Uterus (tissue), 4 donors: Measurements from ENCODE around the gene MMD. TPM values are rescaled to one million over a fixed set of nuclear protein-coding genes. Genes with fewer than 3 reads are reported as not detected.
"Not testable (repeated sequence)": the region's sequence is repeated elsewhere in the genome, so short reads cannot be mapped to it uniquely, and the experiment has no call there.

Experiments
- DNase-seq, 2 donors: peaks; one replicate each; pipeline ENCODE4 v3.0.0-alpha.2; 2019 to 2020
- H3K27ac ChIP-seq, 2 donors: fragments of 200-600 bp; sonication (generic); 1 replicate in 1 of 2; 2 replicates in 1 of 2; pipeline ENCODE4 v1.5.1; 2016 to 2018
- H3K27me3 ChIP-seq, 2 donors: fragments of 200-600 bp; sonication (generic); one replicate each; pipeline ENCODE4 v1.5.1; 2018 to 2019; ENCODE audit warnings: control low read depth in 1 of 2
- H3K36me3 ChIP-seq, 2 donors: fragments of 200-600 bp; sonication (generic); one replicate each; pipeline ENCODE4 v1.5.1; 2019; ENCODE audit warnings: control low read depth in 1 of 2
- H3K4me1 ChIP-seq, 2 donors: fragments of 200-600 bp; sonication (generic); one replicate each; pipeline ENCODE4 v1.5.1; 2018 to 2019; ENCODE audit warnings: control low read depth in 1 of 2
- H3K4me3 ChIP-seq, 2 donors: fragments of 200-600 bp; sonication (generic); 1 replicate in 1 of 2; 2 replicates in 1 of 2; pipeline ENCODE4 v1.5.1; 2018 to 2019; ENCODE audit warnings: mild to moderate bottlenecking in 1 of 2
- H3K9me3 ChIP-seq, 2 donors: fragments of 200-600 bp; sonication (generic); one replicate each; pipeline ENCODE4 v1.5.1; 2019; ENCODE audit warnings: control low read depth in 1 of 2
- POLR2A ChIP-seq, 2 donors: fragments of 450-650 bp; IDR thresholded peaks; one replicate each; pipeline ENCODE4 v1.6.1; 2016; ENCODE audit warnings: antibody characterized with exemption in 2 of 2, mild to moderate bottlenecking in 1 of 2, moderate library complexity in 1 of 2
- intact Hi-C: fragments of 100-400 bp; cut with DNase I; formaldehyde crosslinking; loops from one replicate; pipeline ENCODE4 v1.15.1; 2023; ENCODE audit warnings: low total_unique reads
- total RNA-seq, 4 donors: library from RNA; depleted of rRNA in 3 of 4; stranded (reverse); fragments of >200 nt in 3 of 4; gene quantifications; one replicate each; pipeline versions ENCODE4 v1.1.0 to v1.2.4, GENCODE V29; 2014 to 2023
- TF ChIP-seq, protein P1 (sequence below), 4 experiments: fragments of 200-600 bp in 2 of 4; fragments of 450-650 bp in 2 of 4; sonication (generic) in 2 of 4; IDR thresholded peaks; one replicate each; pipeline ENCODE4 v1.5.1; 2016 to 2019; ENCODE audit warnings: antibody characterized with exemption in 4 of 4, mild to moderate bottlenecking in 2 of 4, moderate library complexity in 1 of 4
- donor health status: DM: yes; HTN: yes; CAD: no.

Gene MMD, protein sequence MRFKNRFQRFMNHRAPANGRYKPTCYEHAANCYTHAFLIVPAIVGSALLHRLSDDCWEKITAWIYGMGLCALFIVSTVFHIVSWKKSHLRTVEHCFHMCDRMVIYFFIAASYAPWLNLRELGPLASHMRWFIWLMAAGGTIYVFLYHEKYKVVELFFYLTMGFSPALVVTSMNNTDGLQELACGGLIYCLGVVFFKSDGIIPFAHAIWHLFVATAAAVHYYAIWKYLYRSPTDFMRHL
- total RNA-seq = 10 to 100 TPM in 3 of 4 donors, 1 to 10 TPM in 1; 1.3 to 27.9 (median 14.2) TPM

DNA sequence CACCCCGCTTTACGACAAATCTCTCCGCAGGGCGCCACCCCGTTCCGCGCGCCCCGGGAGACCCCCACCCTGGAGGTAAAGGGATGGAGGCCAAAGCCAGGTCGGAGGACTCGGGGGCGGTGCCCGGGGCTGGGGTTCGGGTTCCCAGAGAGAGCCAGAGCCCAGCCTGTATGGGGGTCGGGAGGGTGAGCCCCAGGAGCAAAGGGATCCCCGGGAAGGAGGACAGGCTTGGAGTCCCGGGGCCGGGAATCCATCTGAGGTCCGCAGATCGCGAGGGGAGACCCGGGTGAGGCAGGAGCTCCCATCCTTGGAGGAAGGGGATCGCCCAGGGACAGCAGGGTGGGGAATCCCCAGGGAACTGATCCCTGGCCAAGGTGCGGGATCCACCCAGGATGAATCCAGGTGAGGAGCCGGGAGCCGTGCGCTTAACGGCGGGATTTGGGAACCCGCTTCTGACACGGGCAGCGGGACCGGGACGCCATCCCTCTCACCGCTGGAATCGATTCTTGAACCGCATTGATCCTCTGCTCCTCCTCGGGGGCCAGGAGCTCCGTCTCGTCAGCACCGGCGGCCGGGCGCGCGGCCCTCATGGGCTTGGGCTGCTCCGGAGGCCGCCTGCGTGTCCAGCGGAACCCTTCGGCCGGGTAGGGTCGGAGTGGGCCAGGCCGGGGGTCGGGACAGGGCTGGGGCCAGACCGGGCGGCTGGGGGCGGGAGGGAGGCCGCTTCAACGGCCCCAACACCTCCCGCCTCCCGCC, at the start of gene MMD:
TSS of gene MMD (minus strand) at position 657 of the 756 bp plus-strand sequence. CDS start at position 517, 140 bp downstream.
- H3K27me3 ChIP-seq = no peaks in the 10 kb centered on the region
- H3K27ac ChIP-seq = peak within 1 kb of the TSS; percentile 57 to 67
- DNase-seq = peak; percentile 30 to 43
- H3K4me1 ChIP-seq = no peaks in the 10 kb centered on the region
- intact Hi-C loops = no loop called here
- H3K9me3 ChIP-seq = no peaks in the 10 kb centered on the region
- H3K4me3 ChIP-seq = peak within 1 kb of the TSS; percentile 63 to 74
- peak in 1 of 2 donors; percentile 61 for TF ChIP-seq POLR2A (IDR thresholded peaks at IDR 0.05)
- TF ChIP-seq, protein P1, sequence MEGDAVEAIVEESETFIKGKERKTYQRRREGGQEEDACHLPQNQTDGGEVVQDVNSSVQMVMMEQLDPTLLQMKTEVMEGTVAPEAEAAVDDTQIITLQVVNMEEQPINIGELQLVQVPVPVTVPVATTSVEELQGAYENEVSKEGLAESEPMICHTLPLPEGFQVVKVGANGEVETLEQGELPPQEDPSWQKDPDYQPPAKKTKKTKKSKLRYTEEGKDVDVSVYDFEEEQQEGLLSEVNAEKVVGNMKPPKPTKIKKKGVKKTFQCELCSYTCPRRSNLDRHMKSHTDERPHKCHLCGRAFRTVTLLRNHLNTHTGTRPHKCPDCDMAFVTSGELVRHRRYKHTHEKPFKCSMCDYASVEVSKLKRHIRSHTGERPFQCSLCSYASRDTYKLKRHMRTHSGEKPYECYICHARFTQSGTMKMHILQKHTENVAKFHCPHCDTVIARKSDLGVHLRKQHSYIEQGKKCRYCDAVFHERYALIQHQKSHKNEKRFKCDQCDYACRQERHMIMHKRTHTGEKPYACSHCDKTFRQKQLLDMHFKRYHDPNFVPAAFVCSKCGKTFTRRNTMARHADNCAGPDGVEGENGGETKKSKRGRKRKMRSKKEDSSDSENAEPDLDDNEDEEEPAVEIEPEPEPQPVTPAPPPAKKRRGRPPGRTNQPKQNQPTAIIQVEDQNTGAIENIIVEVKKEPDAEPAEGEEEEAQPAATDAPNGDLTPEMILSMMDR (IDR thresholded peaks at IDR 0.05) = no peak
- H3K36me3 ChIP-seq = no peaks in the 10 kb centered on the region

DNA sequence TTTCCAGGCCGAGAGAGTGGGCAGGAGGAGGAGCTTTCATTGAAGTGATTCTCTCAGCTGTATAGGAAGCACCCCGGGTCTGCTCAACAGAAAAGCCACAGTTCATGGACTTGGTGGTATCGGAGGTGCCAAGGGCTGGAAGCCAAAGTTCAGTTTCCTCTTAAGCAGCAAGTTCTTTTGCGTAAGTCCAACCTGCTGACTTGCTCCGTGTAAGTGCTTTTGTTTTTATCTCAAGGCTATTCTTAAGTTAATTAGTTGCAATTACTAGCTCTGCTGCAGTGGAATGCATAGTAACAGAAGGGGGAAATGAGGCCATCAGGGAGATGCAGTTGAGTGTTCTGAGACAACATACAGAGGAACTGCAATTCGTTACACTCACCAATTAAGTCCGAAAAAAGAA, 45.0 kb upstream of the MMD start:
- intact Hi-C loops = no loop called here

DNA sequence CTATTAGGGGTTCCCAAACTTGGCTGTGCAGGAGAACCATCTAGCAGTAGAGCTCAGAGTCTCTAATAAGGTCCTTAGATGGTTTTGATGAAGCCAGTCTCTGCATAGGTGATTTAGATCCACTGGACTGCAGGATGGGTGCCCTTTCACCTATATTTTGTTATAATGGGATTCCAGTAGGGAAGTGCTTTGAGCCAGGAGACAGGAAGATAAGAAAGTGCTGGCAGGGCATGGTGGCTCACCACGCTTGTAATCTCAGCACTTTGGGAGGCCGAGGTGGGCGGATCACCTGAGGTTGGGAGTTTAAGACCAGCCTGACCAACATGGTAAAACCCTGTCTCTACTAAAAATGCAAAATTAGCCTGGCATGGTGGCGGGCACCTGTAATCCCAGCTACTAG, 44.1 kb upstream of the MMD start:
- H3K4me1 ChIP-seq, DNase-seq, H3K27me3 ChIP-seq, H3K9me3 ChIP-seq, intact Hi-C loops, H3K27ac ChIP-seq, H3K36me3 ChIP-seq, H3K4me3 ChIP-seq: not testable (repeated sequence)

More for the DNA sequence above, 45.0 kb upstream of the MMD start:
- no peaks in the 10 kb centered on the region for H3K36me3 ChIP-seq
- no peak overlapping the region for H3K4me3 ChIP-seq
- no peak overlapping the region for H3K27ac ChIP-seq
- H3K9me3 ChIP-seq = no peaks in the 10 kb centered on the region
- TF ChIP-seq, protein P1 (IDR thresholded peaks at IDR 0.05) = no peak
- TF ChIP-seq POLR2A (IDR thresholded peaks at IDR 0.05) = no peak
- H3K4me1 ChIP-seq = no peaks in the 10 kb centered on the region
- H3K27me3 ChIP-seq = no peaks in the 10 kb centered on the region
- no peak for DNase-seq

DNA sequence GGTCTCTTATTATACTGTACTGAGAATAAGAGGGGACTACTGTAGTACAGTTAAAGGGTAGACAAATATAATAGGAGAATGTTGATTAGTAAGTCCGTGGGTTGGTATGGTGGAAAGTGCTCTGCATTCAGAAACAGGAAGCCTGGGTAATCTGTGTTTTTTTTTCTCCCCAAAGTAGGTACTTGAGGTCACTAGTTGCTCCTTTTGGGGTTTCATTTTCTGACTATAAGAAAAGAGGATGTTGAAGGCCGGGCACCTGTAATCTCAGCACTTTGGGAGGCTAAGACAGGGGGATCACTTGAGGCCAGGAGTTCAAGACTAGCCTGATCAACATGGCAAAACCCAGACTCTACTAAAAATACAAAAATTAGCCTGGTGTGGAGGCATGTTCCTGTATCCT, 42.0 kb upstream of the MMD start:
- TF ChIP-seq POLR2A (IDR thresholded peaks at IDR 0.05) = no peak
- TF ChIP-seq, protein P1 (IDR thresholded peaks at IDR 0.05) = no peak
- intact Hi-C loops = no loop called here
- Histone ChIP-seq H3K27ac (no peak overlapping the region), H3K27me3 (no peaks in the 10 kb centered on the region), H3K4me1 (no peaks in the 10 kb centered on the region), H3K36me3 (no peaks in the 10 kb centered on the region), H3K9me3 (no peaks in the 10 kb centered on the region), H3K4me3 (no peak overlapping the region)
- no peak for DNase-seq

DNA sequence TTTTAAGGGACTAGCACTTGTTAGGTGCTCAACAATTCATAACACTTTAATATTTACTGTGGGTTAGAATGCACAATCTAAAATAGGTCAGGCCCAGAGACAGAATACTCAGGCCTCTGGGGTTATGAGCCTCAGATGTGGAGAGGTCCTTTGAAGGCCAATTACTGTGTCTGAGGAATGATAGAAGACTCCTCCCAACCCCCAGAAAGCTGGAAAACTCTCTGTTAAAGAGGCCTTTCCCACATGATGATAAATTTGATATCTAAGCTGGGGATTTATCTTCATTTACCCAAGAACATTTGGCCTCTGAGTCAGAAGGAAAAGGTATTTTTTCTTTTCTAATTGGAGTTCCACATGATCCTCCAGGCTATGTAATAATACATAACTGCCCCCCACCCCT, 41.1 kb upstream of the MMD start:
- intact Hi-C loops = no loop called here
- Histone ChIP-seq H3K4me1 (no peaks in the 10 kb centered on the region), H3K36me3 (no peaks in the 10 kb centered on the region), H3K9me3 (no peaks in the 10 kb centered on the region), H3K4me3 (no peak overlapping the region), H3K27ac (no peak overlapping the region), H3K27me3 (no peaks in the 10 kb centered on the region)
- no peak for TF ChIP-seq POLR2A (IDR thresholded peaks at IDR 0.05)
- TF ChIP-seq, protein P1 (IDR thresholded peaks at IDR 0.05) = no peak
- no peak for DNase-seq
